ENCODE data around the gene MMP24OS.

GRCh38 chr20:35252037-35252461 lies 25.9 kb downstream of the MMP24OS start:
- no peak for TF ChIP-seq MAX (IDR thresholded peaks at IDR 0.05)
- TF ChIP-seq, protein P1, sequence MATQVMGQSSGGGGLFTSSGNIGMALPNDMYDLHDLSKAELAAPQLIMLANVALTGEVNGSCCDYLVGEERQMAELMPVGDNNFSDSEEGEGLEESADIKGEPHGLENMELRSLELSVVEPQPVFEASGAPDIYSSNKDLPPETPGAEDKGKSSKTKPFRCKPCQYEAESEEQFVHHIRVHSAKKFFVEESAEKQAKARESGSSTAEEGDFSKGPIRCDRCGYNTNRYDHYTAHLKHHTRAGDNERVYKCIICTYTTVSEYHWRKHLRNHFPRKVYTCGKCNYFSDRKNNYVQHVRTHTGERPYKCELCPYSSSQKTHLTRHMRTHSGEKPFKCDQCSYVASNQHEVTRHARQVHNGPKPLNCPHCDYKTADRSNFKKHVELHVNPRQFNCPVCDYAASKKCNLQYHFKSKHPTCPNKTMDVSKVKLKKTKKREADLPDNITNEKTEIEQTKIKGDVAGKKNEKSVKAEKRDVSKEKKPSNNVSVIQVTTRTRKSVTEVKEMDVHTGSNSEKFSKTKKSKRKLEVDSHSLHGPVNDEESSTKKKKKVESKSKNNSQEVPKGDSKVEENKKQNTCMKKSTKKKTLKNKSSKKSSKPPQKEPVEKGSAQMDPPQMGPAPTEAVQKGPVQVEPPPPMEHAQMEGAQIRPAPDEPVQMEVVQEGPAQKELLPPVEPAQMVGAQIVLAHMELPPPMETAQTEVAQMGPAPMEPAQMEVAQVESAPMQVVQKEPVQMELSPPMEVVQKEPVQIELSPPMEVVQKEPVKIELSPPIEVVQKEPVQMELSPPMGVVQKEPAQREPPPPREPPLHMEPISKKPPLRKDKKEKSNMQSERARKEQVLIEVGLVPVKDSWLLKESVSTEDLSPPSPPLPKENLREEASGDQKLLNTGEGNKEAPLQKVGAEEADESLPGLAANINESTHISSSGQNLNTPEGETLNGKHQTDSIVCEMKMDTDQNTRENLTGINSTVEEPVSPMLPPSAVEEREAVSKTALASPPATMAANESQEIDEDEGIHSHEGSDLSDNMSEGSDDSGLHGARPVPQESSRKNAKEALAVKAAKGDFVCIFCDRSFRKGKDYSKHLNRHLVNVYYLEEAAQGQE (IDR thresholded peaks at IDR 0.05; ENCODE audit: low read depth): no peak
- no peak for TF ChIP-seq TEAD4 (IDR thresholded peaks at IDR 0.05)
- no peak for TF ChIP-seq RAD21 (IDR thresholded peaks at IDR 0.05; ENCODE audit: low read depth)
- no peak for TF ChIP-seq EGR1 (IDR thresholded peaks at IDR 0.05)
- TF ChIP-seq TAF1 (IDR thresholded peaks at IDR 0.05; ENCODE audit: low read depth): no peak
- TF ChIP-seq YY1 (IDR thresholded peaks at IDR 0.05; ENCODE audit: low read depth): no peak

All from Ishikawa (cell line).